Mammary epithelial cell (primary cell): Measurements from ENCODE around the gene UGT1A8.

Experiments used
- EZH2 ChIP-seq: IDR thresholded peaks from 2 replicates; pipeline ENCODE4 v1.6.1; 2012; ENCODE audit warnings: low read length, inconsistent platforms, borderline replicate concordance
- TF ChIP-seq, protein P1 (sequence below), 2 donors: IDR thresholded peaks in 1 of 2; conservative IDR thresholded peaks in 1 of 2; 2 replicates each; pipeline ENCODE4 v1.5.1; 2011 to 2012; ENCODE audit warnings: inconsistent platforms in 2 of 2, low read length in 2 of 2, mild to moderate bottlenecking in 2 of 2, control low read depth in 1 of 2, low read depth in 1 of 2; ENCODE audit not compliant: insufficient read depth in 1 of 2; ENCODE audit errors: extremely low read depth in 1 of 2

- TF ChIP-seq, protein P1, sequence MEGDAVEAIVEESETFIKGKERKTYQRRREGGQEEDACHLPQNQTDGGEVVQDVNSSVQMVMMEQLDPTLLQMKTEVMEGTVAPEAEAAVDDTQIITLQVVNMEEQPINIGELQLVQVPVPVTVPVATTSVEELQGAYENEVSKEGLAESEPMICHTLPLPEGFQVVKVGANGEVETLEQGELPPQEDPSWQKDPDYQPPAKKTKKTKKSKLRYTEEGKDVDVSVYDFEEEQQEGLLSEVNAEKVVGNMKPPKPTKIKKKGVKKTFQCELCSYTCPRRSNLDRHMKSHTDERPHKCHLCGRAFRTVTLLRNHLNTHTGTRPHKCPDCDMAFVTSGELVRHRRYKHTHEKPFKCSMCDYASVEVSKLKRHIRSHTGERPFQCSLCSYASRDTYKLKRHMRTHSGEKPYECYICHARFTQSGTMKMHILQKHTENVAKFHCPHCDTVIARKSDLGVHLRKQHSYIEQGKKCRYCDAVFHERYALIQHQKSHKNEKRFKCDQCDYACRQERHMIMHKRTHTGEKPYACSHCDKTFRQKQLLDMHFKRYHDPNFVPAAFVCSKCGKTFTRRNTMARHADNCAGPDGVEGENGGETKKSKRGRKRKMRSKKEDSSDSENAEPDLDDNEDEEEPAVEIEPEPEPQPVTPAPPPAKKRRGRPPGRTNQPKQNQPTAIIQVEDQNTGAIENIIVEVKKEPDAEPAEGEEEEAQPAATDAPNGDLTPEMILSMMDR (conservative IDR thresholded peaks at IDR 0.05 in 1 of 2, IDR thresholded peaks at IDR 0.05 in 1 of 2; ENCODE audit: extremely low read depth in 1 of 2, insufficient read depth in 1 of 2, low read depth in 1 of 2, low read length in 2 of 2): no peak
- no peak for TF ChIP-seq EZH2
Observed at GRCh38 chr2:233588400-233588799, 29.0 kb upstream of the UGT1A8 start.
